Right lobe of liver (tissue), 4 donors: ENCODE measurements around the gene B4GALT1.

Source experiments
- POLR2A ChIP-seq: fragments of 450-650 bp; IDR thresholded peaks from one replicate; pipeline ENCODE4 v1.6.1; 2017; ENCODE audit warnings: antibody characterized with exemption, mild to moderate bottlenecking
- TF ChIP-seq, protein P1 (sequence below), 4 donors: fragments of 200-600 bp in 3 of 4; fragments of 450-650 bp in 1 of 4; IDR thresholded peaks; one replicate each; pipeline versions ENCODE4 v1.5.1 to v1.8.0; 2016 to 2022; ENCODE audit warnings: antibody characterized with exemption in 4 of 4, mild to moderate bottlenecking in 2 of 4
- donor health status: DM: no; HTN: no; CAD: no.
- donor health status: DM: no; HTN: no; CAD: no.
- donor health status: DM: no; HTN: yes; CAD: no.

DNA sequence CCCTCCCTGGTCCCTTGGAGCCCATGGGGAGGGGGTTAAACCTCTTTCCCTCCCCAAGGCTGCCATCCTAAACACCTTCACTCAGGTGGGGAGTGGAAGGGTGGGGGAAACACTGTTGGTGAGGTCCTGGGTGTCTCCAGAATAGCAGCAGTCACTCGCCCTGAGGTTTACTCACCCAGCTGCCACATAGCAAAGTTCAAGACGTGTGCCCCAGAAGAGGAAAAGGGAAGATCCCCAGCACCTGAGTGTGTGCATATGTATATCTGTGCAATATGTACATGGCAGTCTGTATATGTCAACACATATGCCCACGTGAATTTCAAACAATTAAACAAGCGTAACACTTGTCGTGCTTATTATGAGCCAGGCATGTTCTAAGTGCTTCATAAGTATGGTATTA is 59.4 kb downstream of the B4GALT1 start:
- TF ChIP-seq, protein P1, sequence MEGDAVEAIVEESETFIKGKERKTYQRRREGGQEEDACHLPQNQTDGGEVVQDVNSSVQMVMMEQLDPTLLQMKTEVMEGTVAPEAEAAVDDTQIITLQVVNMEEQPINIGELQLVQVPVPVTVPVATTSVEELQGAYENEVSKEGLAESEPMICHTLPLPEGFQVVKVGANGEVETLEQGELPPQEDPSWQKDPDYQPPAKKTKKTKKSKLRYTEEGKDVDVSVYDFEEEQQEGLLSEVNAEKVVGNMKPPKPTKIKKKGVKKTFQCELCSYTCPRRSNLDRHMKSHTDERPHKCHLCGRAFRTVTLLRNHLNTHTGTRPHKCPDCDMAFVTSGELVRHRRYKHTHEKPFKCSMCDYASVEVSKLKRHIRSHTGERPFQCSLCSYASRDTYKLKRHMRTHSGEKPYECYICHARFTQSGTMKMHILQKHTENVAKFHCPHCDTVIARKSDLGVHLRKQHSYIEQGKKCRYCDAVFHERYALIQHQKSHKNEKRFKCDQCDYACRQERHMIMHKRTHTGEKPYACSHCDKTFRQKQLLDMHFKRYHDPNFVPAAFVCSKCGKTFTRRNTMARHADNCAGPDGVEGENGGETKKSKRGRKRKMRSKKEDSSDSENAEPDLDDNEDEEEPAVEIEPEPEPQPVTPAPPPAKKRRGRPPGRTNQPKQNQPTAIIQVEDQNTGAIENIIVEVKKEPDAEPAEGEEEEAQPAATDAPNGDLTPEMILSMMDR (IDR thresholded peaks at IDR 0.05): no peak
- TF ChIP-seq POLR2A: no peak
